ENCODE data around the gene CFAP100.

CFAP100 gene

GRCh38 chr3:126399351-126399735 is 4.6 kb downstream of the CFAP100 start:
- in situ Hi-C loops (cut with MboI; ENCODE audit: low sequenced_read_pairs) = no loop called here

GRCh38 chr3:126399756-126400155 is 5.0 kb downstream of the CFAP100 start:
- in situ Hi-C loops (cut with MboI; ENCODE audit: low sequenced_read_pairs) = no loop called here

GRCh38 chr3:126401611-126402160 is 7.0 kb downstream of the CFAP100 start:
- in situ Hi-C loops (cut with MboI; ENCODE audit: low sequenced_read_pairs) = no loop called here

- in situ Hi-C loops (cut with MboI; ENCODE audit: low sequenced_read_pairs) = no loop called here
Observed at GRCh38 chr3:126402178-126402577, 7.5 kb downstream of the CFAP100 start.

GRCh38 chr3:126402666-126403302 is 8.1 kb downstream of the CFAP100 start:
- in situ Hi-C loops (cut with MboI; ENCODE audit: low sequenced_read_pairs) = no loop called here

GRCh38 chr3:126406389-126407296 is 11.9 kb downstream of the CFAP100 start:
- in situ Hi-C loops (cut with MboI; ENCODE audit: low sequenced_read_pairs) = no loop called here

- in situ Hi-C loops (cut with MboI; ENCODE audit: low sequenced_read_pairs) = no loop called here
Observed at GRCh38 chr3:126407412-126408044, 12.8 kb downstream of the CFAP100 start.

GRCh38 chr3:126408099-126408498 is 13.4 kb downstream of the CFAP100 start:
- in situ Hi-C loops (cut with MboI; ENCODE audit: low sequenced_read_pairs) = no loop called here

GRCh38 chr3:126412841-126413692 is 18.4 kb downstream of the CFAP100 start:
- in situ Hi-C loops (cut with MboI; ENCODE audit: low sequenced_read_pairs) = no loop called here

- in situ Hi-C loops (cut with MboI; ENCODE audit: low sequenced_read_pairs) = no loop called here
Observed at GRCh38 chr3:126413693-126414080, 19.0 kb downstream of the CFAP100 start.

GRCh38 chr3:126414406-126414805 is 19.7 kb downstream of the CFAP100 start:
- in situ Hi-C loops (cut with MboI; ENCODE audit: low sequenced_read_pairs) = no loop called here

- in situ Hi-C loops (cut with MboI; ENCODE audit: low sequenced_read_pairs) = no loop called here
Observed at GRCh38 chr3:126414961-126415660, 20.4 kb downstream of the CFAP100 start.

GRCh38 chr3:126415661-126416591 is 21.2 kb downstream of the CFAP100 start:
- in situ Hi-C loops (cut with MboI; ENCODE audit: low sequenced_read_pairs) = no loop called here

GRCh38 chr3:126416943-126417342 is 22.2 kb downstream of the CFAP100 start:
- in situ Hi-C loops (cut with MboI; ENCODE audit: low sequenced_read_pairs) = no loop called here

- in situ Hi-C loops (cut with MboI; ENCODE audit: low sequenced_read_pairs) = no loop called here
Observed at GRCh38 chr3:126417515-126417914, 22.8 kb downstream of the CFAP100 start.

GRCh38 chr3:126417981-126418530 is 23.3 kb downstream of the CFAP100 start:
- in situ Hi-C loops (cut with MboI; ENCODE audit: low sequenced_read_pairs) = no loop called here

GRCh38 chr3:126418661-126419131 is 24.0 kb downstream of the CFAP100 start:
- in situ Hi-C loops (cut with MboI; ENCODE audit: low sequenced_read_pairs) = no loop called here

GRCh38 chr3:126419151-126419703 is 24.5 kb downstream of the CFAP100 start:
- in situ Hi-C loops (cut with MboI; ENCODE audit: low sequenced_read_pairs) = no loop called here

All from hTERT RPE-1 (cell line).